Dermis microvascular lymphatic vessel endothelial cell (primary cell): ENCODE results near the gene WHAMM. TPM values are rescaled to one million over a fixed set of nuclear protein-coding genes. Genes with fewer than 3 reads are reported as not detected.
"Not testable (repeated sequence)": the region's sequence is repeated elsewhere in the genome, so short reads cannot be mapped to it uniquely, and the experiment has no call there.

Source experiments
- DNase-seq, 2 donors: peaks; one replicate each; pipeline versions ENCODE4 v3.0.0 to v3.0.0-alpha.2; 2010; ENCODE audit warnings: low read depth in 2 of 2
- total RNA-seq: library from RNA; depleted of rRNA; stranded (reverse); fragments of >200 nt; gene quantifications from 2 replicates; pipeline ENCODE4 v1.2.1, GENCODE V29; 2014

The WHAMM gene
- total RNA-seq = 4.4 and 5.8 TPM in 2 replicates

- peak; percentile 99 for DNase-seq
Measured at GRCh38 chr15:82809308-82810060, at the start of gene WHAMM. Gene WHAMM (plus strand): TSS chr15:82809628. CDS start chr15:82809727, 99 bp downstream.

- no peak for DNase-seq
Measured at GRCh38 chr15:82763361-82764116, 45.9 kb upstream of the WHAMM start.

- DNase-seq = no peak
Measured at GRCh38 chr15:82764117-82764490, 45.3 kb upstream of the WHAMM start.

- DNase-seq = no peak
Measured at GRCh38 chr15:82764740-82765139, 44.7 kb upstream of the WHAMM start.

- not testable (repeated sequence) for DNase-seq
Measured at GRCh38 chr15:82766201-82766600, 43.2 kb upstream of the WHAMM start.

- no peak for DNase-seq
Measured at GRCh38 chr15:82767163-82767829, 42.1 kb upstream of the WHAMM start.

- no peak for DNase-seq
Measured at GRCh38 chr15:82768414-82769054, 40.9 kb upstream of the WHAMM start.

- no peak for DNase-seq
Measured at GRCh38 chr15:82771789-82772607, 37.4 kb upstream of the WHAMM start.

GRCh38 chr15:82774496-82774895 lies 34.9 kb upstream of the WHAMM start:
- DNase-seq = no peak

- no peak for DNase-seq
Measured at GRCh38 chr15:82778755-82779154, 30.7 kb upstream of the WHAMM start.

GRCh38 chr15:82781349-82781748 lies 28.1 kb upstream of the WHAMM start:
- no peak for DNase-seq

- DNase-seq = no peak
Measured at GRCh38 chr15:82788496-82788895, 20.9 kb upstream of the WHAMM start.

- no peak for DNase-seq
Measured at GRCh38 chr15:82789491-82789890, 19.9 kb upstream of the WHAMM start.

- DNase-seq = no peak
Measured at GRCh38 chr15:82790321-82790720, 19.1 kb upstream of the WHAMM start.

- no peak for DNase-seq
Measured at GRCh38 chr15:82792068-82792467, 17.4 kb upstream of the WHAMM start.

- DNase-seq = no peak
Measured at GRCh38 chr15:82793737-82794136, 15.7 kb upstream of the WHAMM start.

- DNase-seq = no peak
Measured at GRCh38 chr15:82798104-82798503, 11.3 kb upstream of the WHAMM start.

- DNase-seq = no peak
Measured at GRCh38 chr15:82798531-82799166, 10.8 kb upstream of the WHAMM start.

- DNase-seq = no peak
Measured at GRCh38 chr15:82799183-82799841, 10.1 kb upstream of the WHAMM start.

- no peak for DNase-seq
Measured at GRCh38 chr15:82802497-82802896, 6.9 kb upstream of the WHAMM start.
